Progenitor cell of endocrine pancreas (in vitro differentiated cells): ENCODE data around the gene ING5. TPM values are rescaled to one million over a fixed set of nuclear protein-coding genes. Genes with fewer than 3 reads are reported as not detected.

Experiments used
- DNase-seq: peaks from one replicate; pipeline ENCODE4 v3.0.0; 2021; ENCODE audit warnings: low spot score; ENCODE audit not compliant: unreplicated experiment
- H3K27ac Mint-ChIP-seq: 2 replicates; pipeline ENCODE4 v1.8.0; 2021; ENCODE audit warnings: mild to moderate bottlenecking, moderate library complexity, mixed read lengths
- H3K27me3 Mint-ChIP-seq: 2 replicates; pipeline ENCODE4 v1.8.0; 2021; ENCODE audit warnings: mixed read lengths
- H3K36me3 Mint-ChIP-seq: 2 replicates; pipeline ENCODE4 v1.8.0; 2022; ENCODE audit warnings: mixed read lengths; ENCODE audit not compliant: insufficient read depth
- H3K4me1 Mint-ChIP-seq: 2 replicates; pipeline ENCODE4 v1.8.0; 2021; ENCODE audit warnings: low read depth, mixed read lengths
- H3K4me3 Mint-ChIP-seq: 2 replicates; pipeline ENCODE4 v1.8.0; 2021; ENCODE audit warnings: low read depth, mild to moderate bottlenecking, moderate library complexity, mixed read lengths
- H3K9me3 Mint-ChIP-seq: 2 replicates; pipeline ENCODE4 v1.8.0; 2021; ENCODE audit warnings: low read depth, mixed read lengths
- total RNA-seq: library from RNA; stranded (reverse); gene quantifications from 2 replicates; pipeline ENCODE4 v1.2.1, GENCODE V29; 2021
- TF ChIP-seq, protein P1 (sequence below): fragments of 200-600 bp; sonication (generic); IDR thresholded peaks from one replicate; pipeline ENCODE4 v1.5.0; 2021; ENCODE audit warnings: antibody characterized with exemption, mild to moderate bottlenecking; ENCODE audit not compliant: unreplicated experiment

The ING5 gene
- total RNA-seq, 1 donor from 2014 or later: 65.9 TPM

- DNase-seq: no peak
- peaks cover 2% of the 10 kb centered on the region for H3K27me3 Mint-ChIP-seq
Observed at GRCh38 chr2:241775223-241776177, 73.7 kb downstream of the ING5 start.

DNA sequence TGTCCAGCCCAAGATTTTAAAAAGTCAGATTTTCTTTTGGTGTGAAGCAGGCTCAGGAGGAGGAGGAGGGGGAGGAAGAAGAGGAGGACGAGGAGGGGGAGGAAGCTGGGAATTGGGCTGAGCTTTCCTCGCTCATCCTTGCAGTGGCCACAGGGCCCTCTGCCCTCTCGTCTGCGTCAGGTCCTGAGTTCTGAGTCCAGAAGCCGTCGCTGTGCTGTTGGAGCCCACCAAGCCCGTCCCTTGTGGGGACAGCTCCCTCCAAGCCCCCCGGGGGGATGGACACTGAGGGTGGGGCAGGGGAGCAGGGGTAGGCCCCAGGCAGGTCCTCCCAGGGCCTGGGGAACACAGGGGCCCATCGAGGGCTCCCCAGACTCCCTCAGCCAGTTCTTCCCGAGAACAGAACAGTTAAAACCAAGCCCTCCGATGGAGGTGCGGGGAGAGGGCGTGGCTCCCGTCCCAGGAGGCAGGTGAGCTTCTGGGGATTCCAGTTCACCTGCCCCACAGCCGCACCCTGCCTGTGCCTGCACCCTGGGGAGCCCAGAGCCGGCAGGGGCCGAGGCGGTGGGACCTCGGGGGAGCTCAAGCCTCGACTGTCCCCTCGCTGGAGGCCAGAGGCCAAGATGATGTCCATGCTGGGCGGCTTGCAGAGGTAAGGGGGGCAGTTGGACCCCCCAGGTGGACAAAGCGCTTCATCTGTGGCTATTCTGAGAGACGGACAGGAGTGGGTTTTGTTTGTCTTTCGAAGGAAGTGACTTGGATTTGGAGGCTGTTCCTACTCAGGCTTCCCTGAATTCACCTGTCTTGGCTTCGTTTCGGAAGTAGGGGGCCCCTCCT lies 74.7 kb downstream of the ING5 start, which contains the start of gene GAL3ST2:
GAL3ST2 (plus strand) TSS at position 487 of the 834 bp plus-strand sequence; CDS start at position 621, 134 bp downstream.
- TF ChIP-seq, protein P1, sequence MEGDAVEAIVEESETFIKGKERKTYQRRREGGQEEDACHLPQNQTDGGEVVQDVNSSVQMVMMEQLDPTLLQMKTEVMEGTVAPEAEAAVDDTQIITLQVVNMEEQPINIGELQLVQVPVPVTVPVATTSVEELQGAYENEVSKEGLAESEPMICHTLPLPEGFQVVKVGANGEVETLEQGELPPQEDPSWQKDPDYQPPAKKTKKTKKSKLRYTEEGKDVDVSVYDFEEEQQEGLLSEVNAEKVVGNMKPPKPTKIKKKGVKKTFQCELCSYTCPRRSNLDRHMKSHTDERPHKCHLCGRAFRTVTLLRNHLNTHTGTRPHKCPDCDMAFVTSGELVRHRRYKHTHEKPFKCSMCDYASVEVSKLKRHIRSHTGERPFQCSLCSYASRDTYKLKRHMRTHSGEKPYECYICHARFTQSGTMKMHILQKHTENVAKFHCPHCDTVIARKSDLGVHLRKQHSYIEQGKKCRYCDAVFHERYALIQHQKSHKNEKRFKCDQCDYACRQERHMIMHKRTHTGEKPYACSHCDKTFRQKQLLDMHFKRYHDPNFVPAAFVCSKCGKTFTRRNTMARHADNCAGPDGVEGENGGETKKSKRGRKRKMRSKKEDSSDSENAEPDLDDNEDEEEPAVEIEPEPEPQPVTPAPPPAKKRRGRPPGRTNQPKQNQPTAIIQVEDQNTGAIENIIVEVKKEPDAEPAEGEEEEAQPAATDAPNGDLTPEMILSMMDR: no peak
- peaks cover 3% of the 10 kb centered on the region for H3K9me3 Mint-ChIP-seq
- peaks cover 2% of the 10 kb centered on the region for H3K27me3 Mint-ChIP-seq
- H3K4me3 Mint-ChIP-seq: no peak within 1 kb of the TSS
- no peak within 1 kb of the TSS for H3K27ac Mint-ChIP-seq
- no peak for DNase-seq
- H3K4me1 Mint-ChIP-seq: no peaks in the 10 kb centered on the region
- no peaks in the 10 kb centered on the region for H3K36me3 Mint-ChIP-seq

More at GRCh38 chr2:241775223-241776177, 73.7 kb downstream of the ING5 start:
- TF ChIP-seq, protein P1: no peak
- Mint-ChIP-seq H3K36me3 (no peaks in the 10 kb centered on the region), H3K27ac (no peak overlapping the region), H3K4me3 (no peak overlapping the region), H3K4me1 (no peaks in the 10 kb centered on the region), H3K9me3 (no peaks in the 10 kb centered on the region)

DNA sequence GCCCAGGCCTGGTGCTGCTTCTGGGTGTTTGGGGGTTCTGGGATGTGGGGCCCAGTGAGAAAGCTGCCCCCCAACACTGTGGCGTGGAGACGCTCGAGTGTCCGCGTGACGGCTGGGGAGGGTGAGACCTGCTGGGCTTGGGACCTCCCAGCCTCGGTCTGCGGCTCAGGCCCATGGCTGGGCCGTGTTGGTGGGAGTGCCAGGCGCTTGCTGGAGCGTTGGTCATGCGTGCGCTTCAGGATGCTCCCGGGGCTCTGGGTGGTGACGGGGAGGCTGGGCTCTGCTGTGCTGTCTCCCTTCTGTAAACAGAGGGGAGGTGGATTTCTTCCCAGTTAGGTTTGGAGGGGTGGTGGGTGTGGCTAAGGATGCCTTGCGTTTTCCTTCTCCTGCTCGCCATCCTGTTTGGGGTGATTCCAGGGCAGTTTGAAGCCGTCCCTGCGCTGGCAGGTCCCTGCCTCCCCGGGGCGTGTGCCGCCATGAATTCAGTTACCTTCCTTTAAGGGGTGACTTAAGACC lies 75.4 kb downstream of the ING5 start:
- H3K36me3 Mint-ChIP-seq: no peaks in the 10 kb centered on the region
- no peaks in the 10 kb centered on the region for H3K4me1 Mint-ChIP-seq
- H3K9me3 Mint-ChIP-seq: peaks cover 3% of the 10 kb centered on the region
- TF ChIP-seq, protein P1: no peak
- H3K27me3 Mint-ChIP-seq: peaks cover under 1% of the 10 kb centered on the region
- no peak overlapping the region for H3K27ac Mint-ChIP-seq
- no peak overlapping the region for H3K4me3 Mint-ChIP-seq
- DNase-seq: no peak

DNA sequence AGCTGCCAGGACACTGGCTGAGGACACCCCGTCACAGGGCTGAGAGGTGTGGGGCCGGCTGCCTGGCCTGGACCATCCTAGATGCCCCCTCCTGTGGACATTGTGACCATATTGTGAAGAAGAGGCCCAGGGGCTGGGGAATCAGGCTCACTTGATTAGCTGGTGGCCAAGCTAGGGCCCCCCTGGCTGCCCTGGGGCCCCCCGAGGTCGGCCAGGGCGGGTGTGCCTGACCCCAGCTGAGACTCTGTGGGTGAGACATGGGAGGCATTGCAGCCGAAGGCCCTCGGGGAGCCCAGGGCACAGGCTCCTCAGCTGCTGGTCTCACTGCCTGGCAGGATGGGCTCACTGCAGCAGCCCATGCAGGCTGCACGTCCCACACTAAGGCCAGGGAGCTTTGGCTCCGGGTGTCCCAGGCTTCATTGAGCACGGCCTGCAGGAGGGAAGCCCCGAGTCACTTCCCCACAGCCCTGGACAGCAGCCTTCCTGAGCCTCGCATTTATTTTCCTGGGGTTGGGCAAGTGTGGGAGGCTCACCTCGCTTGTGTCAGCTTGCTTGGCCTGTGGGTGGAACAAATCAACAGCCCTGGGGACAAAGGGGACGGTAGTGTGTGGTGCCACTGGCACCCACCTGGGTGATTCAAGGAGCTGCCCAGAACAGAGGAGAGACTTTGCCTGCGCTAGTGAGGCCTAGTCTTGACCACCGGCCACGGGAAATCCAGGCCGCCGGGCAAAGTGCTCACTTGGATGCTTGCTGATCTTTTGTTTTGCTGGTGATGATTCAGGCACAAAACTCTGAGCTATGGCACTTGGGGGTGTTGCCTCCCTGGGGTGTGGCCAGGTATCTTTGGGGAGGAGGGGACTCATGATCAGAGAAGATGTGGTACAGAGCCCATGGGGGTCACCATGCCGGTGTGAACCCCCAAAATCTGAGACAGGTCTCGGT lies 76.1 kb downstream of the ING5 start:
- Mint-ChIP-seq H3K27me3 (no peaks in the 10 kb centered on the region), H3K4me1 (no peaks in the 10 kb centered on the region), H3K9me3 (peaks cover 6% of the 10 kb centered on the region), H3K4me3 (no peak overlapping the region), H3K36me3 (no peaks in the 10 kb centered on the region), H3K27ac (no peak overlapping the region)
- DNase-seq: no peak
- TF ChIP-seq, protein P1: no peak

Other genes starting within 250 kb of the ING5 start
- 217 and 226 TPM in 2 replicates for gene STK25, start 193.5 kb upstream of the ING5 start, total RNA-seq
- gene BOK, start 143.3 kb upstream of the ING5 start, total RNA-seq: 8.0 and 10.2 TPM in 2 replicates
- 55.8 and 61.0 TPM in 2 replicates for gene THAP4, start 64.9 kb upstream of the ING5 start, total RNA-seq
- 142 and 143 TPM in 2 replicates for gene ATG4B, start 64.3 kb upstream of the ING5 start, total RNA-seq
- 51.4 and 54.4 TPM in 2 replicates for gene DTYMK, start 15.2 kb upstream of the ING5 start, total RNA-seq
- gene D2HGDH, start 32.6 kb downstream of the ING5 start, total RNA-seq: 28.8 and 34.8 TPM in 2 replicates
- gene GAL3ST2, start 74.8 kb downstream of the ING5 start, total RNA-seq: 0.51 and 0.84 TPM in 2 replicates
- gene NEU4, start 107.2 kb downstream of the ING5 start, total RNA-seq: 1.3 and 1.4 TPM in 2 replicates
- not detected in 2 replicates for gene PDCD1, start 156.9 kb downstream of the ING5 start, total RNA-seq
- gene RTP5, start 167.7 kb downstream of the ING5 start, total RNA-seq: not detected in 2 replicates